ENCODE data around the gene CAVIN1.
"Not testable (repeated sequence)": the region's sequence is repeated elsewhere in the genome, so short reads cannot be mapped to it uniquely, and the experiment has no call there.

Gene CAVIN1

DNA sequence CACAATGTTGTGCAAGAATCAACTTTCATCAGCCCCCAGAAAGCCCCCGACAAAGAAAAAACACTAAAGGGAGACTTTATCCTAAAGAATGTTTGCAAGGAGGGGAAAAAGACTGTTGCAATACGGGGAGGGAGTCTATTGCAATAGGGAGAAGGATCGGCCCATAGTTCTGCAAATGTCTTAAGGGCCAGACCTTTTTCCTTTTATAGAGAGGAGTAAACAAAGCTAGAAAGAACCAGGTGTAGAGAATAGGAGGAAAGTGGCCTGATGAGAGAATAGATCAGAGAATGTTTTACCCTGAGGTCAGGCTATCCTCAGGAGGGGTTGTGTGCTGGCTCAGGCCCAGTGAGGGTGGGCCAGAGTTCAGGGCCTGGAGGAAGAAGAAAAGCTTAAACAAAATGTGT, 8.7 kb upstream of the CAVIN1 start:
- DNase-seq (ENCODE audit: low read depth, low spot score), result no peak

DNA sequence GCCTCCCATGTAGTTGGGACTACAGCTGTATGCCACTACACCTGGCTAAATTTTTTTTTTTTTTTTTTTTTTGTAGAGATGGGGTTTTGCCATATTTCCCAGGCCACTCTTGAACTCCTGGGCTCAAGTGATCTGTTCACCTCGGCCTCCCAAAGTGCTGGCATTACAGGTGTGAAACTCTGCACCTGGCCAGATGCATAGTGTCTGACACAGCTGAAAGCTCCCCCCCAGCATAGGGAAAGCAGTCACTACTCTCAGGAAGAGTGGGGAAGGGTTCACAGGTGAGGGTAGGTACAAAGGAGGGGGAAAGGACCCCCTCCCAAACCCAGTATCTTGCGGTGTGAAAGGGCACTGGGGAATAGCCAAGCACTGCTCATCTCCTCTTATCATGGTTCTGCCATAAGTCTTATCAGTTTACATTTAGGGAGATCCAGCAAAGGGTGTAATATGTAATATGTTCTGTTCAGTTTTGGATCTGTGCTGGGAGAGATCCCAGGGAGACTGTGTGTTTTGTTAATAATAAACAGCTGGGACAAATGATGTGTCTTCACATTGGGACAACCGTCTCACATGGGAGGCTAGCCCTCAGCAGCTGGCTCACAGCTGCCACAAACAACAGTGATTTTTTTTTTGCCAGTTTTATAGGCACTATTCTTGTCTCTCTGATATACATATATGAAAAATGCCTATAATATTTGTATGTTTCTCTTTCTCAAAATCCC, 6.8 kb upstream of the CAVIN1 start:
- DNase-seq (ENCODE audit: low read depth, low spot score), result no peak

DNA sequence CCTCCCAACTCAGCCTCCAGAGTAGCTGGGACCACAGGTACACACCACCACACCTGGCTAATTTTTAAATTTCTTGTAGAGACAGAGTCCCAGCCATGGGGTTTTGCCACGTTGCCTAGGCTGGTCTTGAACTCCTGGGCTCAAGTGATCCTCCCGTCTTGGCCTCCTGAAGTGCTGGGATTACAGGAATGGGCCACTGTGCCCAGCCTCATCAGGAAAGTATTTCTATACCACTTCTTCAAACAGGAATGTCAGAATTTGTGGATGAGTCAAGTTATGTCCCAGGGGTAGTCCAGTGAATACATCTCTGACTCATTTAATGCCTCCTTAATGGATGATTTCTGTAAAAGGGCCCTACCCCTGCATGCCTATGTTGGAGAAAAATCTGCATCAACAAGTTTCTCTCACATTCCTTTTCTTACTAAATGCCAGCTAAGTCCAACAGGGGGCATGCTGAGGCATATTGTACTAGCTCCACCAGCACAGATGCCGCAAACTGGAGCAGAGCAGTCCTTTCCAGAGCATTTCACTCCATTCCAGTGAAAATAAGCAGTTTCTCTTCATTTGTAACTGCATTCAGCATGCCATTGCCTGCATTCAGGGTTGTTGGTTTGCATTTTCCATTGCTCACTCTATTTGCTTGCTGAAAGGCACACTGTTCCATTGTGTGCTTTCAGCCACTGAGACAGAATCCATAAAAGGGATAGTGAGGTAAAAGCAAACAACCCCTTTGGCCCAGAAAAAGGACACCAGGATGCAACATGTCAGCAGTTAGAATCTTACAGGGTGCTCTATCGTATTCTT, 5.3 kb upstream of the CAVIN1 start:
- no peak for DNase-seq (ENCODE audit: low read depth, low spot score)

DNA sequence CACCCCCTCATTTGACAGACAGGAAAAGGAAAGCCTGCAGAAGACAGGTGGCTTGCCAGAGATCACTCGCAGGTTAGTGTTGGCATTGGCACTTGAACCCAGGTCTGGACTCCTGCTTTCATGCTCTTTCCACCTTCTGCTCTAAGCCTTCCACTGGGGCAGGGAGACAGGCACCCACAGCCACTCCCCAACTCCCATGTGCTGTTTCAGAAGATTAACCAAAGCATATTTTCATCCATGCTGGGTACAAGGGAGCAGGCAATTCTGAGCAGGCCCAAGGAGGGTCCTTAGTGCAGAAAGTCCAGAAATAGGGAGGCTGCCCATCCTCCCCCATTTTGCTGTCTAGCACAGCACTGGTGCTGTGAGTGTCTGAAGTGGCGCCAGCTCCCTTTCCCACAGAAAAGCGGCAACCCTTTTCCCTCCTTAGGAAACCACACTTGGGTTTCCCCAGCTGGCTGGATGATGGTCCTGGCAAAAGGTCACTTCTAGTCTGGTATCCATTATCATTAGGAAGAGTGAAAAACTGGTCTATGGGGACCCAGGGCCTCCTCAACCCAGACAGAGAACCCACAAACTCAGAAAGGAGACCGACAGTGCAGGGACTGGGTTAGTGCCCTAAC, 2.0 kb upstream of the CAVIN1 start:
- no peak for DNase-seq (ENCODE audit: low read depth, low spot score)

DNA sequence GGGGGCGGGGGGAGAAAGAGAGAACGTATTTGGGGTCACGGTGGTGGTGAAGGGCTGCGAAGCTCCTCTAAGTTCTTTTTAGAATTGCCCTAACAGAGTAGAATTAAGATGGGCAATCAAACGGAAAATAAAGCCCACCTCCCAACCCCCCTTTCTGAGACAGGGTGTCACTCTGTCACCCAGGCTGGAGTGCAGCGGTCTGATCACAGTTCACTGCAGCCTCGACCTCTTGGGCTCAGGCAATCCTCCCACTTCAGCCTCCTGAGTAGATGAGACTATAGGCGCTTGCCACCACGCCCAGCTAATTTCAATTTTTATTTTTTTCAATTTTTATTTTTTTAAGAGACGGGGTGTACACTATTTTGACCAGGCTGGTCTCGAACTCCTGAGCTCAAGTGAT, 710 bp upstream of the CAVIN1 start:
- DNase-seq (ENCODE audit: low read depth, low spot score), result no peak

DNA sequence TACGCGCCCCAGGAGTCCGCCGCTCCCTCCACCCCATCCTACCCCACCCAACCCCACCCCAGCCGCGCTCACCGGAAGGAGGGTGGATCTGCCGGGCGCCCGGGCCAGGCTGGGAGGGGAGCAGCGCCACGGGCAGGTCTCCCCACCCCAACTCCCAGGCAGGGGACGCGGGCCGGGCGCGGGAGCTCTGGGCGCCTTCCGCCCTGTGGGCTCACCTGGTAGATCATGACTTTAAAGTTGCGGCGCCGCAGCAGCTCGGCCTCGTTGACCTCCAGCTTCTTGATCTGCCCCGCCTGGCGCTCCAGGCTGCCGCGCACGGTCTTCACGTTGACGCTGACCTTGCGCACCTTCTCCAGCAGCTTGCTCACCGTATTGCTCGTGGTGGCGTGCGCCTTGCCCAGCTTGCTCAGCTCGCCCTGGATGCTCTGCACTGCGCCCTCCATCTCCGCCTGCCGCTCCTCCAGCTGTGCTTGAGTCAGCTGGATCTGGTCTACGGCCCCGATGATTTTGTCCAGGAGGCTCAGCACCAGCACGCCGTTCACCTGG, 571 bp downstream of the CAVIN1 start:
- DNase-seq (ENCODE audit: low read depth, low spot score), result no peak

DNA sequence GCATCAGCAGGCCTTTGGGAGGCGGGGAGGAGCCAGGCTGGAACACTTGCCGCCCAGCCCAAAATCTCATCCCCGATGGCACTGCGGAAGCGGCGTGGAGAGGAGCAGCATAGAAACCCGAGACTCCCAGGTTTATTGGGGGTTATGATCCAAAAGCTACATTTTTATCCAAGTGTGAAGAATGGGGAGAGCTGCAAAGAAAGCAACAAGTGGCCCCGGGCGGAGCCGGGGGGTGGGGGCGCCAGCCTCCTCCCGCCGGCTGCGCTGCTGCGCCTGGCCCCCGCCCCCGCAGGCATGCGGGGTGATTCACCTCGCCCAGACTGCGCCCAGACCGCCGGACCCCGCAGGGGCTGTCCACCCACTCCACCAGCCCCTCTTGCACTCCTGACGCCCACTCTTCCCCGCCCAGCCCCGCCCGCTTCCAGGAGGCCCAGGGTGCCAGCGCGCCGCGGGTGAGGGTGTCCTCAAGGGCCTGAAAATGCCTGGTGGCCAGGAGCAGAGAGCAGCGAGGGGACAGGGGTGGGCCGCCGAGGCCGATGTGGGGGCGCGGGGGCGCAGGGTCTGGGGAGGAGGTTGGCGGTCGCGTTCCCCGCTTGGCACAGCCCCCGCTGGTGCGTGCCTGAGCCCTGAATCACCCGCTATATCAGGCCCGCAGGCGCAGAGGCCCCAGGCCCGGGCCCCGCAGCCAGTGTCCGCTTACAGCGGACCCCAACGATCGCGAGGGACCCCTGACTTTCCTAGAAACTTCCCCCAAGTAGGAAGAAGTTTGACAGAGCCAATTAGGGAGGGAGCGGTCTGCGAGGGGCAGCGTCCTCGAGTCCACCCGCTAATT, 1.3 kb downstream of the CAVIN1 start:
- no peak for DNase-seq (ENCODE audit: low read depth, low spot score)

DNA sequence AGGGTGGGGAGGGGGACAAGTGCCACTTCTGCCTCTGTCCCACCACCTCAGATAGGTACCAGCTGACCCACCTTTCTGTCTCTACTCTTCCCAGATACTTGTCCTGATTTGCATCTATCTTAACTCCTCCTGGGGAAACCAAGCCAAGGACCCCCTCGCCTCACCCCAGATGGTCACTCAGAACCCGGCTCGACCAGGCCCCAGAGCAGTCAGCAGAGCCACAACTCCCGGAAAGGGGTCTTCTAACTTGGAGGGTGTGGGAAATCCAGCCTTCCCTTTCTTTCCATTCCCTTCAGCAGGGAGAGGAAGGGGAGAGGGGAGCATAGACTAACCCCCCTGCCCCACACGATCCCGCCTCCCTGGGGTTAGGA, 1.9 kb downstream of the CAVIN1 start:
- no peak for DNase-seq (ENCODE audit: low read depth, low spot score)

DNA sequence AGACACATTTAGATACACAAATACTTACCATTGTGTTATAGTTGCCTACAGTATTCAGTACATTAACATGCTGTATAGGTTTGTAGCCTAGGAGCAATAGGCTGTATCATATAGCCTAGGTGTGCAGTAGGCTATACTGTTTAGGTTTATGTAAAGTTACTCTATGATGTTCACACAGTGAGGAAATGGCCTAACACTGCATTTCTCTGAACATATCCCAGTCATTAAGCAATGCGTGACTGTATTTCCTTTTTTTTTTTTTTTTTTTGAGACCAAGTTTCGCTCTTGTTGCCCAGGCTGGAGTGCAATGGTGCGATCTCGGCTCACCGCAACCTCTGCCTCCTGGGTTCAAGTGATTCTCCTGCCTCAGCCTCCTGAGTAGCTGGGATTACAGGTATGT, 5.1 kb downstream of the CAVIN1 start:
- not testable (repeated sequence) for DNase-seq (ENCODE audit: low read depth, low spot score)

DNA sequence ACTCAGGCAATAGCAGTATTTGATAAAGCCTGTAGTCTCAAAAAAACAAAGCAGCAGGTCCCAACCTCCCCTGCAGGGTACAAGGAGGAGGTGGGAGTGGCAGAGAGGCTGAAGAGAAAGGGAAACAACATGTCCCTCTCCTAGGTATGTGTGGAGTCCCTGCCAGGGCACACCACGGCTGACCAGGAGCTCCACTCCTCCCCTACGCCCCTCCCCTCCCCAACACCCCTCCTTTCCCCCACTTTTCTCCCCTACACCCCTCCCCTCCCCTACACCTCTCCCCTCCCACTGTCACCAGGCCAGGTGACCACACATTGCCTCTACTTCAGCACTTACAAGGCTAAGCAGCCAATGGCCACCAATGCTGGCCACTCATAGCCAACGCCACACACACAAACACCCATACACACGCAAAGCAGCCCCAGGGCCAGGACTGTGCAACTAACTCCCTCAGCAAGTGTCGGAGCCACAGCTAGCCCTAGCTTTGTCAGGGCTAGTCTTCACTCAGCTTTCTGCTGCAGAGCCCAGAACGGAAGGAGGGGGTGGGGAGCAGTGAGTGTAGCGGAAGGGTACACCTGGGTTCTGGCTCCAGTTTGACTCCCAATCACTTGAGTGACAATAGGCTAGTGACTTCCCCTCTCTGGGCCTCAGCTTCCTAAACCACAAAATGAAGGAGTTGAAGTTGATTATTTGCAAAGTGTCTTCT, 8.2 kb downstream of the CAVIN1 start:
- peak; percentile 31 for DNase-seq (ENCODE audit: low read depth, low spot score)

DNA sequence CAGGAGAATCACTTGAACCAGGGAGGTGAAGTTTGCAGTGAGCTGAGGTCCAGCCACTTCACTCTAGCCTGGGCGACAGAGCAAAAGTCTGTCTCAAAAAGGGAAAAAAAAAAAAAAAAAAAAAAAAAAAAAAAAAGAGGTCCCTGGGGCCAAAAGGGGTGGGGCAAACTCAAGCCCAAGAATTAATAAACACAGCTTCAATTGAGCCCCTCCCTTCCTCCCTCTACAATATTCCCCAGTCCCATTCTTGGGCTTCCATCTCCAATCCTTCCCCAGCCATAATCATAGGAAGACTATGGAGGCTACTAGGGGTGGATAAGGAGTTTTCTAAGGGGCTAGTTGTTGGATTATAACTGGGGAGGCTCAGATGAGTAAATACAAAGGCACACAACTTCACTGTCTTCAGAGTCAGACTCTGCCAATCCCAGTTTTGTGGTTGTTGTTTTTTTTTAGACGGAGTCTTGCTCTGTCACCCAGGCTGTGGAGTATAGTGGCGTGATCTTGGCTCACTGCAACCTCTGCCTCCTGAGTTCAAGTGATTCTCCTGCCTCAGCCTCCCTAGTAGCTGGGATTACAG, 9.5 kb downstream of the CAVIN1 start:
- DNase-seq (ENCODE audit: low read depth, low spot score), result no peak

DNA sequence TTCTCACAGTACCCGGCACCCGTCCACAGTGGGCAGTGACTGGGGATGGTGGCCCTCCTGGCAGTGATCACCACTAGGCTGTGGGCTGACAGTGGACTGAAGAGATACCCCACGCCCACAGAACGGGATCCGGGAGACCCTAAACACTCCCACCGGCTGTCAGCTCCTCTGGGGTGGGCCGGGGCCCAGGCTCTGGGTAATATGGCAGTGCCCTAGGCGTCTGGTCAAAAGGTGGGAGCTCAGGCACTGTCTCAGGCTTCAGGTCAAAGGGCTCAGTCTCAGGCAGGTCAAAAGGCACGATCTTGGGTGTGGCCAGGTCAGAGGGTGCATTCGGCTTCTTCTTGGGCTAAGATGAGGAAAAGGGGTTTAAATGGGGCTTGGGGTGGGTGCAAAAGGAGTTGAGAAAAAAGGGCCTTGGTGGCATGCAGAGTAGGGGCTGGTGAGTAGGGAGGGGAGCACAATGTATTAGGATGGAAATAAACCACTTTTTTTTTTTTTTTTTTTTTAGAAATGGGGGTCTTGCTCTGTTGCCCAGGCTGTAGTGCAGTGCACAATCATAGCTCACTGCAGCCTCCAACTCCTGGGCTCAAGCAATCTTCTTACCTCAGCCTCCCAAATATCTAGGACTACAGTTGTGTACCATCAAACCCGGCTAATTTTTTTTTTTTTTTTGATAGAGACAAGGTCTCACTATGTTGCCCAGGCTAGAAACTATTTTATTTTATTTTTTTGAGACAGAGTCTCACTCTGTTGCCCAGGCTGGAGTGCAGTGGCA, 11.0 kb downstream of the CAVIN1 start:
- no peak for DNase-seq (ENCODE audit: low read depth, low spot score)

DNA sequence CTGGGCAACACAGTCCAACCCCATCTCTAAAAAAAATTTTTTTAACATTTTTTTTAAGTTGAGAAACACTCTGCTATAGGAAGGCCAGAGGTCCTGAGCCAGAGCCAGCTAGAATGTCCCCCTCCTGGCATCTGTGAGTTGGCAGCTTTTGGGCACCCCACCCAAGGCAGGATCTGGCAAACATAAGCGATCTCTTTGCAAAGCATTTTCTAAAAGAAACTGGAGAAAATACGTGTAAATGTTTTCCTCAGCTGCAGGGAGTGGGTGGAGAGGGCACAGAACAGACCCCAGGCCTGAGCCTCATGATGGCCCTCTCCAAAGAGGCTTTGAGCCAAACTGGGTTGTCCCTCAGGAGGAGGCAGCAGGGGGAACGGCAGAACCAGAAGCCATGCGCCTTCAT, 11.7 kb downstream of the CAVIN1 start:
- no peak for DNase-seq (ENCODE audit: low read depth, low spot score)

DNA sequence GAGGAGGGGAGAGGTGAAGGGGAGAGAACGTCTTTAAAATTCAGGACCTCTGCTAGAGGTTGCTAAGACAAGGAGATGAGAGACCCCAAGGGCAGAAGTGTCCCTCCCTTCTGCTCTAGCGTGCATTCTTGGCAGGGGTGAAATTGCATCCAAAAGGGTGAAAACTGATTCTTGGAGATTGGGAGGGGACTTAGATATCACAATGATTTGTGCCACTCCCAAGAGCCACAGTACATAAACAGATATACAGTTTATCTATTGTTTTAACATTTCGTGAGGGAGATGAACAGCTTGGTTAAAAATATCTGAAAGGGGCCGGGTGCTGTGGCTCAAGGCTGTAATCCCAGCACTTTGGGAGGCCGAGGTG, 12.8 kb downstream of the CAVIN1 start:
- no peak for DNase-seq (ENCODE audit: low read depth, low spot score)

DNA sequence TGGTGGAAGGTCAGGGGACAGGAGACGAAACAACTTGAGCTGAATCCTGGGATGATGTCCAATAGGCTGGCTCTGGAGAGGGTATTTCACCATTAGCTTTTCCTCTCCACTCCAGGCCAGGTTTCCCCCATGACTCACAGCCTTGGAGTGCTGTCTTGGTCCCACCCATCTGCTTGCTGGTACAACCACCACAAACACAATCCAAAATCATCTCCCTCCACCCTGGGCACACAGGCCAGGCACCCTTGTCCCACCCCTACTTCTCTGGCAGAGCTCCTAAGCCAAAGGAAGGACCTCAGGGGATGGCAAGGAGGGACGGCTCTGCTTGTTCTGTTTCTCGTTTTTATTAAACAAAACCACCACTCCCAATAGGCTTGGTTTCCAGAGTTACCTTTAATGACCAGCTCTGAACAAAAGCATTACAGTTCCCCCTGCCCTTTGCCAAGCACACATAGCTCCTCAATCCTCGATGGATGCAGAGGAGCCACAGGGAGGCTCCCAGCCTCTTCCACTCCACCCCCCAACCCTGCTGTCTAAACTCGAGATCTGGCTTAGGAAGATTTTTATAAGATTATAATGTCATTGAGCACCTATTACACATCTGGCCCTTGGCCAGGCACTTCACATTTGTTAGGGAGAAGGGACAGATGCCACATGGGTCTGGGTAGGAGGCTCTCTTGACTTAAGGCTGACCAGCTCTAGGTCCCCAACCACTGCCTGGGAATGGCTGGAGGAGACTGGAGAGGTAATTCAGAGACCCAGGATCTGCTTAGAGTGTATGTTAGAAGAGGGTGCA, 13.3 kb downstream of the CAVIN1 start:
- DNase-seq (ENCODE audit: low read depth, low spot score), result no peak

DNA sequence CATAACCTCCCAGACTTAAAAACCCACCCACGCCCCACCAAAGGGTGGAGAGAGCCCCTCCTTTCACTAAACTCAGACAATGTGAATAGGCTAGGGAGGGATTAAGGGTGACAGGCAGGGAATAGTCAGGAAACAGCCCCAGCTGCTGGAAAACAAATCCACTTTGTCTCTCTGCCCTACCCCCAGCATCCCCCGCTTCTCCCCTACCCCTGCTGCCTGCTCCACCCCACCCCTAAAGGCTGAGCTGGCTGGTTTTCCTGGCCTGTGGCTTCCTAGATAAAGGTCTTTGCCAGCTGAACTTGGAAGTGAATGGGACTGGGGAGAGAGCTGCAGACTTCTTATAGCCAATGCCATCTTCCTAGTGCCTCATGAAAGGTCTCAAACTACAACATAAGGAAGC, 15.0 kb downstream of the CAVIN1 start:
- DNase-seq (ENCODE audit: low read depth, low spot score), result no peak

DNA sequence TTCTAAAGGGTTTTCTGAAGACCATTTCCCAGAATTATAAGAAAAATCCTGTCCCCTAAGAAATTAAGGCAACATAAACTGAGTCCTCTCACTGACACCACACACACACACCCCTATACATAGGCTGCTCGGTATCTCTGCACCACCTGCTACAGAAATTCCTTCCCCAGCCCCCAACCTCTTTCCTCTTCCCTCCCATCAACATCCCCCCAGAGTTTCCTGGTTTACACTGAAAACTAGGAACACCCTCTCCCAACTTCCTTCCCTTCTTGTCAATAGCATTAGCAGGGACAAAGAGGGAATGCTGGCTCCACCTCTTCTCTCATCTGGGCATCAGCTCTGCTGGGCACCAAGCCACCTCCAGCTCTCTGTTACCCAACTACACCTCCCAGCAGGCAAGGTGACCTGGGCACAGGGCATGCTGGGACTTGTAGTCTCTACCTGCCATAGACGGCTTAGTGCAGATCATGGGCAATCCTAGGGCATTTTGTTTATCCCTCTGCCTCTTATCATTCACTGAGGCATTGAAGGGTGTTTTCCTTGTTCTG, 15.7 kb downstream of the CAVIN1 start:
- DNase-seq (ENCODE audit: low read depth, low spot score), result no peak

DNA sequence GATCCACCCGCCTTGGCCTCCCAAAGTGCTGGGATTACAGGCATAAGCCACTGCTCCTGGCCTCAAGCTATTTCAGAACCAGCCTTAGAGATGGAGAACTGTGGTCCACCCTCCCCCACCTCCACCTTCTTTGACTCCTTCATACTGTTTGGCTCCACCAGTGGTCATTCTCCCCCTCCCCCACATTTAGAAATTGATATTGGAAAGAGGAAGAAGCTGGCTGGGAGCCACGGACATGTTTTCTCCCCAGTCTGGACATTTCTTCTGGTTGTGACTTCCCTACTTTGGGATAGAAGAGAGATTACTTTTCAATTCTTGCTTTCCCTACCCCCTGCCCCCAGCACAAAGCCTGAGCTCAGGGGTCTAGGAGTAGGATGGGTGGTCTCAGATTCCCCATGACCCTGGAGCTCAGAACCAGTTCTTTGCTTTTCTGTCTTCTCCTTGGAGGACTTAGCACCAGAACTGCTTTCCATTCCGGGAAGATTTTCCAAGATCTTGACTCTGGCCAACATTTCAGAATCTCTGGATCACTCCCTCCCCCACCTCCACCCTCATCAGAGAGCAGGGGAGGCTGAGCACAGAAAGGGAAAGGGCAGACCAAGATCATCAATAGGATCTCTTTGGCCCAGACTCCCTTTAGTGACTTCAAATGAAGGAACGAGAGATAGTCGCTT, 16.3 kb downstream of the CAVIN1 start:
- no peak for DNase-seq (ENCODE audit: low read depth, low spot score)
